Measurements from ENCODE around the gene STAB2. TPM values are rescaled to one million over a fixed set of nuclear protein-coding genes. Genes with fewer than 3 reads are reported as not detected.

The STAB2 gene
- polyA plus RNA-seq, 3 donors = not detected

DNA sequence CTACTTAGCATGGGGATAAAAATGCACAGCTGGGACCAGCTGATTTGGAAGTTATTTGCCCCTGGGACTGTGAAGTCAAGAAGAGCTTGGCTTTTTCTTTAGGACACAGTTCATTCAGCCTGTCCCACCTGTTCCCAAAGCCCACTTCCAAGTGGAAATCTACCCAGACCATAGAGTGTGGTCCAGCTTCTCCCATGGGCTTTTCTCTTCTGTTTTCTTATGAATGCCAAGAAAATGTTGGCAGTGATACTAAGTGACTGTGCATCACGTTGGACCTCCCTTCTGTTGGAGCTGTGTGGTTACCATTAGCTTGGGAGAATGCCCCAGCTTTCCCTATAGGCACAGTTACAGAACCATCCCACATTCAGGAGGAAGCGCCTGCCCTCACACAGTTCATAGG lies 164.5 kb downstream of the STAB2 start:
- Histone ChIP-seq H3K27ac (ENCODE audit: low read depth in 1 of 2, low read length in 2 of 2) (no peak overlapping the region), H3K9ac (ENCODE audit: insufficient read depth, low read length, poor library complexity, severe bottlenecking) (no peak overlapping the region), H3K4me2 (replicated peaks; ENCODE audit: extremely low read depth, low read length, poor library complexity, severe bottlenecking) (no peak overlapping the region), H2AFZ (ENCODE audit: insufficient read depth, low read depth, low read length, poor library complexity, severe bottlenecking) (no peak overlapping the region), H4K20me1 (ENCODE audit: insufficient read depth, low read length) (no peaks in the 10 kb centered on the region), H3K27me3 (ENCODE audit: control insufficient read depth in 2 of 2, insufficient read depth in 2 of 2, low read length in 2 of 2) (no peaks in the 10 kb centered on the region), H3K4me1 (ENCODE audit: control insufficient read depth in 1 of 2, insufficient read depth in 2 of 2, low read length in 2 of 2) (no peaks in the 10 kb centered on the region), H3K36me3 (replicated peaks in 1 of 2; ENCODE audit: control insufficient read depth in 1 of 2, insufficient read depth in 2 of 2, low read length in 2 of 2) (no peaks in the 10 kb centered on the region), H3K79me2 (ENCODE audit: insufficient read depth, low read length) (no peaks in the 10 kb centered on the region), H3K4me3 (replicated peaks in 1 of 3; ENCODE audit: low read depth in 2 of 3, low read length in 3 of 3) (no peak overlapping the region), H3K9me3 (replicated peaks in 1 of 2; ENCODE audit: control insufficient read depth in 1 of 2, insufficient read depth in 1 of 2, low read length in 2 of 2) (no peaks in the 10 kb centered on the region)
- TF ChIP-seq, protein P1, sequence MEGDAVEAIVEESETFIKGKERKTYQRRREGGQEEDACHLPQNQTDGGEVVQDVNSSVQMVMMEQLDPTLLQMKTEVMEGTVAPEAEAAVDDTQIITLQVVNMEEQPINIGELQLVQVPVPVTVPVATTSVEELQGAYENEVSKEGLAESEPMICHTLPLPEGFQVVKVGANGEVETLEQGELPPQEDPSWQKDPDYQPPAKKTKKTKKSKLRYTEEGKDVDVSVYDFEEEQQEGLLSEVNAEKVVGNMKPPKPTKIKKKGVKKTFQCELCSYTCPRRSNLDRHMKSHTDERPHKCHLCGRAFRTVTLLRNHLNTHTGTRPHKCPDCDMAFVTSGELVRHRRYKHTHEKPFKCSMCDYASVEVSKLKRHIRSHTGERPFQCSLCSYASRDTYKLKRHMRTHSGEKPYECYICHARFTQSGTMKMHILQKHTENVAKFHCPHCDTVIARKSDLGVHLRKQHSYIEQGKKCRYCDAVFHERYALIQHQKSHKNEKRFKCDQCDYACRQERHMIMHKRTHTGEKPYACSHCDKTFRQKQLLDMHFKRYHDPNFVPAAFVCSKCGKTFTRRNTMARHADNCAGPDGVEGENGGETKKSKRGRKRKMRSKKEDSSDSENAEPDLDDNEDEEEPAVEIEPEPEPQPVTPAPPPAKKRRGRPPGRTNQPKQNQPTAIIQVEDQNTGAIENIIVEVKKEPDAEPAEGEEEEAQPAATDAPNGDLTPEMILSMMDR (IDR thresholded peaks at IDR 0.05) = no peak
- no peak for DNase-seq
- Mint-ChIP-seq H3K4me3 (no peak overlapping the region), H3K27ac (no peak overlapping the region), H3K27me3 (ENCODE audit: low read depth in 3 of 3) (peaks cover 0 to 7% (median 2%) of the 10 kb centered on the region in 3 donors), H3K36me3 (no peaks in the 10 kb centered on the region), H3K4me1 (no peaks in the 10 kb centered on the region), H3K9me3 (no peaks in the 10 kb centered on the region)
- intact Hi-C loops (cut with micrococcal nuclease) = no loop called here
- WGBS (ENCODE audit: insufficient coverage) = no CpG with 5 or more reads among the region's 2 CpGs

DNA sequence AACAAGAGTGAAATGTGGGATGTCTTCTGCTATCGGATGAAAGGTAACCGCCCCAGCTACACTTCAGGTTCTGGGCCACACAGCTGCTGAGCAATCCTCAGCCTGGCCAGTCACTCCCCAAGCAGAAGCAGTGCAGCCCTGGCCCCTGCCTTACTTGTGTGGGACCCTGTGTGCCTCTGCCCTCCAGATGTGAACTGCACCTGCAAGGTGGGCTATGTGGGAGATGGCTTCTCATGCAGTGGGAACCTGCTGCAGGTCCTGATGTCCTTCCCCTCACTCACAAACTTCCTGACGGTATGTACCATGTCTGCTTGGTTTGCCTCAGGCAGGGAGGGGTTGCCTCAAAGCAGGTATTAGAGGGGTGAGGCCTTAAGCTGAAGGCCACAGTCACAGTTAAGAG lies 168.4 kb downstream of the STAB2 start:
- no peaks in the 10 kb centered on the region for H3K4me1 ChIP-seq (ENCODE audit: control insufficient read depth in 1 of 2, insufficient read depth in 2 of 2, low read length in 2 of 2)
- Mint-ChIP-seq H3K4me3 (no peak overlapping the region), H3K27me3 (ENCODE audit: low read depth in 3 of 3) (peaks cover 0 to 7% (median 2%) of the 10 kb centered on the region in 3 donors), H3K36me3 (no peaks in the 10 kb centered on the region), H3K27ac (no peak overlapping the region), H3K4me1 (no peaks in the 10 kb centered on the region), H3K9me3 (no peaks in the 10 kb centered on the region)
- no peak overlapping the region for H3K9ac ChIP-seq (ENCODE audit: insufficient read depth, low read length, poor library complexity, severe bottlenecking)
- no peak overlapping the region for H3K4me3 ChIP-seq (replicated peaks in 1 of 3; ENCODE audit: low read depth in 2 of 3, low read length in 3 of 3)
- no peak overlapping the region for H3K27ac ChIP-seq (ENCODE audit: low read depth in 1 of 2, low read length in 2 of 2)
- TF ChIP-seq, protein P1 (IDR thresholded peaks at IDR 0.05) = no peak
- no peaks in the 10 kb centered on the region for H3K79me2 ChIP-seq (ENCODE audit: insufficient read depth, low read length)
- intact Hi-C loops (cut with micrococcal nuclease) = no loop called here
- no peaks in the 10 kb centered on the region for H4K20me1 ChIP-seq (ENCODE audit: insufficient read depth, low read length)
- 50% methylated on average over 2 of the region's 3 CpGs for WGBS (ENCODE audit: insufficient coverage)
- H3K36me3 ChIP-seq (replicated peaks in 1 of 2; ENCODE audit: control insufficient read depth in 1 of 2, insufficient read depth in 2 of 2, low read length in 2 of 2) = no peaks in the 10 kb centered on the region
- no peaks in the 10 kb centered on the region for H3K27me3 ChIP-seq (ENCODE audit: control insufficient read depth in 2 of 2, insufficient read depth in 2 of 2, low read length in 2 of 2)
- DNase-seq = no peak
- no peaks in the 10 kb centered on the region for H3K9me3 ChIP-seq (replicated peaks in 1 of 2; ENCODE audit: control insufficient read depth in 1 of 2, insufficient read depth in 1 of 2, low read length in 2 of 2)
- H3K4me2 ChIP-seq (replicated peaks; ENCODE audit: extremely low read depth, low read length, poor library complexity, severe bottlenecking) = no peak overlapping the region
- no peak overlapping the region for H2AFZ ChIP-seq (ENCODE audit: insufficient read depth, low read depth, low read length, poor library complexity, severe bottlenecking)

Measured in CD14-positive monocyte (primary cell).